GM04503 (cell line): Measurements from ENCODE around the gene FAM185A.
"Not testable (repeated sequence)": the region's sequence is repeated elsewhere in the genome, so short reads cannot be mapped to it uniquely, and the experiment has no call there.

ENCODE experiments used
- DNase-seq: peaks from one replicate; pipeline ENCODE4 v3.0.0-alpha.2; 2012; ENCODE audit warnings: low read depth

Gene FAM185A

DNA sequence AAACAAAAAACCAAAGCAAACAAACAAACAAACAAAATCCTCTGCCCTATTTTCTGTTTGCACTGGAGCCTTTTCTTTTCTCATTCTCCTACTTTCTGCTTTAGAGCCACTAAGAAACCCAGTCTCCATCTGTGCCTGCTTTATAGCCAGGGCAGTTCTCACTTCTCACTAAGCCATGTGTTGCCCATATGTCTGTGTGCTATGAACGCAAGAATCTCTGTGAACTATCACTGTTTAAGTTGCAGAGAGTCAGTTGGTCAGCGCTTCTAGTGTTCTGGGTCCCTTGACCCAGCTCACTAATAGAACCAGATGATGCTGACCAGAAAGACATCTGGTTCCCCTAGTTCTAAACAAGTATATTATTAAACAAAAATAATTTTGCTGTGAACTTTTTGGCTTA is 81.4 kb downstream of the FAM185A start:
- no peak for DNase-seq

DNA sequence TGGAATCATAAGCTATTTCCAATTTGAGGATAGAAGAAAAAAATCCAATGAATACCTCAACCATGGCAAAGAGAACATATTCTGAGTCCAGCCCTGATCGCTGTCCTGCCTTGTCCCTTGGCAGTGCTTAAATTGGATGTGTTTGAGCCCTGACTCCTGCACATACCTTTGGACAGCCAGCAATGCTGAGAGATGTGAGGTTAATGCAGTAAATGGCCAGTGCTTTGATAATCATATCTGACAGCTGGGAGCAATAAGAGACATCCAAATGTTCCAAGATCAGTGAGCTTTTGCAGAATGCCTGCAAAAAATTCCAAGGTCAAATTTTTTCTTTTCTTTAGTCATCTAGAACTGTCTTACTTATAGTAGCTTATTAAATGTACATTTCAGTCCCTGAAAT is 83.9 kb downstream of the FAM185A start:
- no peak for DNase-seq

DNA sequence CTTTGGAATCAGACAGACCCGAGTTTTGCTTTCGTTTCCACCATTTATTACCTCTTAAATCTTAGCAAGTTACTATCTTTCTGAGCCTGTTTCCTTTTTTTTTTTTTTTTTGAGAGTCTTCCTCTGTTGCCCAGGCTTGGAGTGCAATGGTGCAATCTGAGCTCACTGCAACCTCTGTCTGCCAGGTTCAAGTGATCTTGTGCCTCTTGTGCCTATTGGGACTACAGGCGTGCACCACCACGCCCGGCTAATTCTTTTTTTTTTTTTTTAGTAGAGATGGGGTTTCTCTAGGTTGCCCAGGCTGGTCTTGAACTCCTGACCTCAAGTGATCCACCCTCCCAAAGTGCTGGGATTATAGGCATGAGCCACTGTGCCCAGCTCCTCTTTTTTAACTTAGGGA is 84.5 kb downstream of the FAM185A start:
- no peak for DNase-seq

DNA sequence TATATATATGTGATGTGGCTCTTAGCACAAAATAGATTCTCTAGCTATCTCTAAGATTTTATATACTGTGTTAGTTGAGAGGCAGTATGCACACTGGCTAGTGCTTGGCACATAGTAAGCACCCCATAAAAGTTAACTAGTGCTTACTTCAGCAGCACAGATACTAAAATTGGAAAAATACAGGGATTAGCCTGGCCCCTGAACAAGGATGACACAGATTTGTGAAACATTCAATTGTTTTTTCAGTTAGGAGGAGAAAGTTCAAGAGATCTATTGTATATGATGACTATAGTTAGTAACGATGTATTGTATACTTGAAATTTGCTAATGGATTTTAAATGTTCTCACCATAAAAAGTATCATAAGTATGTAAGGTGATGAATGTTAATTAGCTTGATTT is 85.7 kb downstream of the FAM185A start:
- DNase-seq: no peak

DNA sequence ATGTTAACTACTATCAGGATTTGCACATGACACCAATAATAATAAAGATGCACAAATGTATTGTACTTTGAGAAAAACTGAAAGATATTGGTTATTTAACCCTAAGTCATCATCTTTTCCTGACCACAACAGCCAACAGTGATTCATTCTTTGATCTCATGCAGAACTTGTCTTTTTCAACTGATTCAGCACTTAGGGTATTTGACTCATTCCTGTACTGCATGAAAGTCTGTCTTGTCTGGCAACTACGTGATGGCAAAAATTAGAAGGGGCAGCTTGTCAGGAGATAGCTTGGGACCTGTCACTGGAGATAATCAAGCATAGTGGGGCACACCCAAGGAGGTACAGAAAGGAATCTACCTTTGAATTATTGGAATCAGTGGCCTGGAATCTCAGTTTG is 86.2 kb downstream of the FAM185A start:
- DNase-seq: peak; percentile 49

DNA sequence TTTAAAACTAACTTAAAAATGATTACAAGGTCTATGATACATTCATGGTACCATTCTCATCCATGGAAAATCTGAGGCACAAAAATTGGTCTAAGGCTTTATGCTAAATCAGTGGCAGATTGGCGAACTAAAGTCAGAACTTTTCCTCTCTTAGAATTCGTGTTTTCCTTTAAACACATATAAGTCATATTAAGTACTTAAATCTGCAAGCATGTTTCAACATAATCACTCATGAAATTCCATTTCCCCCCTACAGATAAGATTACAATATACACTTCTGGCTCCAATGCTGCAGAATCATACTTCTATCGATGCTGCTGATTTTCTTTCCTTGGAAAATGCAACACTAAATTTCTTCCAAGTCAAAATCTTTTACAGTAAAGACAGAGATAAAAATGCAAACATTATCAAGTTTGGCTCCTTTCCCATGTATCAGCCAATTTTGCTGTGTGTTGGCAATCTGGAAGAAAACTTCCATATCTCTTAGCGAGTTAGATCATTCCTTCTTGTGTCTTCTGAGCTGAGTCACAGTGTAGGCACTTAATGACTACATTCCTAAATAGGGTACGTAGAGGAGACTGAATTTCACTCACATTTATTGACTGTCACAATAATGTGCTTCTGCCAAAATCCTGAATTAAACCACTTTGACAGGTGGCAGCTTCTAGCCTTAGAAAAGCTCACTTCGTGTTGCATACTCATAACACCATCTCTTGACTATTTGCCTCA is 87.6 kb downstream of the FAM185A start:
- DNase-seq: peak; percentile 68

DNA sequence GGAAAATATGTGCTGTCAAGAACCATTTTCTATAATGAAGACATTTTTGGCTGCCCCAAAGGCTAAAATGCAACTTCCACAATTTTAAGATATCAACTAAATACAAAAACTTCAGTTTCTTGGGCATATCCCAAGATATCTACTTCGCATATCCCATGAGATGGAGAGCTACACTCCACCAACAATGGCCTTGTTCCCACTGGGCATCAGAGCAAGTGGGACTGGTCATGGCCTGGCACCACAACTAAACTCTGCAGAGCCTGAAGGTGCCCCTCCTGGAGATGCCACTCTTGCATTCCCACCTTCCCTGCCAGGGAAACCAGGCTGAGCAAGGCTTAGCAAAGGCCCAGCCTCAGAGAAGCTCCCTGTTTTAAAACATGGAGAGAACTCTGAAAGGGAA is 88.2 kb downstream of the FAM185A start:
- DNase-seq: no peak

DNA sequence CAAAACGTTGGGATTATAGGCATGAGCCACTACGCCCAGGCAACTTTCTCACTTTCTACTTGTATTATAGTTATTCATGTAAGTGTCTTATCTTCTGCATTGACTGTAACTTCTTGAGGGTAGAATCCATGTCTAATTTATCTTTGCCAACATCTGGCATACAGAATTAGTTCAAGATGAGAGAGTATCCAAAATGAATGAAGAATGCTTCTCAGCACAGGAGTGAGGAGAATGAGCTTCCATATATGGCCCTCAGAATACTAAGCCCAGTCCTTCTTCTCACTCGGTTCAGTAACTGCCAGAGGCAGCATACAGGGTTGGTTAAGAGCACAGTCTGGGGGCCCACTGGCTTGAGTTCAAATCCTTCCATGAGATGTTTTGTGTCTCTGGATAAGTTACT is 89.0 kb downstream of the FAM185A start:
- DNase-seq: no peak

DNA sequence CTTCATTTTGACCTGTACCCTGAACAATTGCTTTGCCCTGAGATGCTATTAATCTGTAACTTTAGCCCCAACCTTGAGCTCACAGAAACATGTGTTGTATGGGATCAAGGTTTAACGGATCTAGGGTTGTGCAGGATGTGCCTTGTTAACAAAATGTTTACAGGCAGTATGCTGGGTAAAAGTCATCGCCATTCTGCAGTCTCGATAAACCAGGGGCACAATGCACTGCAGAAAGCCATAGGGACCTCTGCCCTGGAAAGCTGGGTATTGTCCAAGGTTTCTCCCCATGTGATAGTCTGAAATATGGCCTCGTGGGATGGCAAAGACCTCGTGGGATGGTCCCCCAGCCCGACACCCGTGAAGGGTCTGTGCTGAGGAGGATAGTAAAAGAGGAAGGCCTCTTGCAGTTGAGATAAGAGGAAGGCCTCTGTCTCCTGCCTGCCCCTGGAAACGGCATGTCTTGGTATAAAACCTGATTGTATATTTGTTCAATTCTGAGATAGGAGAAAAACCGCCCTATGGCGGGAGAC is 89.8 kb downstream of the FAM185A start:
- DNase-seq: not testable (repeated sequence)

DNA sequence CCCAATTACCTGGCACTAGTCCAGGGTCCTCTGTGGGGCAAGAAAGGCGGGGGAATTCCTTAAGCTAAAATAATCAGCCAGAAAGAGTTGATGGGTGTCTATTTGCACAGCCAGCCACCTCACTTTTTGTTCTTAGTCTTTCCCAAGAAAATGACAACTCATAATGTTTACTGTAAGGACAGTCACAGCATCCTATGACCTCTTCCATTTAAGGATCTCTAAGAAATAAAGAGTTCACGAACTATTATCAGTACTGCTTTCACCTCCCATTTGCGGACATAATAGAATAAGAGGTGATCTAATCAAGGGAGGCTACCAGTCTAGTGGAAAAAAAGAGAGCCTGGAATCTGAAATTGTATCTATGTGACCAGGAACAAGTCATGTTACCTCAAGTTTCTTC is 91.6 kb downstream of the FAM185A start:
- no peak for DNase-seq

DNA sequence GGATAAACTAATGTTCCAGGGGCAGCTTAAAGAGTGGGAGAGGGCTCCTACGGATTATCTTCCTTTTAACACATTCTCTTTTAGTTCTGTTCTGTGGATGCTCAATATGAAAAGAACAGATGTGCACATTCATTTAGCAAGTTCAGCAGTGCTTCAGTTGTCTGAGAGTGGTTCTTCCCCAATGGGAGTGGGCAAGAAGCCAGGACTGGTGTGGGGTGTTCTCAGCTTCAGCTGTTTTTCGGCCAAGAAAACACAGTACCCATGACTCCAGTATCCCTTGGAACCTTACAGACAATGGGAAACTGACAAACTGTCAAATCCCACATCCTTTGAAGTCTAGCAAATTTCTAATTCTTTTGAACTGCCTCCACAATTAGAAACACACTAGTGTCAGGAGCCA is 92.5 kb downstream of the FAM185A start:
- no peak for DNase-seq

DNA sequence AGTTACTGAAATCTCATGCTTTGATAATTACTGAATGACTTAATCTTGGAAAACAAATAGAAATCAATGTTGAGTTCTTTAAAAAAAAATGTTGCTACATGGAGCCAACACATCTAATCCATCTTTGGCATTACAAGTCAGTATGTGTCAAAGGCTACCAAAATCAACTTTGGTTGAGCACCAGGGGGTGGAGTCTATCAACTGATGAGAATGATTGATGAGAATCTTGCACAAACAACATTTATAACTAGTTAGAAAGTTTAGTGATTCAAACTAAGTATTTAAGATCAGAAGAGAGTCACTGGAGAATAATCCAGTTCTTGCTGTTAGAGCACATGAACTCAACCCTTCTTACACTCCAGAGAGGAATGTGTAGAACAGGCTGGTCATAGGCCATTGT is 93.5 kb downstream of the FAM185A start:
- no peak for DNase-seq

DNA sequence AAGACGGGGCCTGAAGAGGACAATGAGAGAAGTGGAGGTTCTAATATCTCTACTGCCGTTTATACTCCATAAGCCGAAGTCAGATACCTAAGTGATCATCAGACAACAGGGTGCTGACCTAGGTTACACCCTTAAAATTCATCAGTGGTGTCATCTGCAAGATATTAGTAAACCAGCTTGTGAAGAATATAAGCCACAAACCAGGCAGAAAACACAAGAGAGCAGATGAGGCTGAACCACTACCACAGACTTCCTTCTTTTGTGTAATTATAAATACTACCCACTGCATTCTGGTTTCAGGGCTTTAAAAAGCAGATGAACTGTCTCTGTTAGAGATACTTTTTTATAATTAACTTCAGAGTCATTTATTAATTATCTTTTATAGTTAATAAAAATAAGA is 95.1 kb downstream of the FAM185A start:
- DNase-seq: no peak

DNA sequence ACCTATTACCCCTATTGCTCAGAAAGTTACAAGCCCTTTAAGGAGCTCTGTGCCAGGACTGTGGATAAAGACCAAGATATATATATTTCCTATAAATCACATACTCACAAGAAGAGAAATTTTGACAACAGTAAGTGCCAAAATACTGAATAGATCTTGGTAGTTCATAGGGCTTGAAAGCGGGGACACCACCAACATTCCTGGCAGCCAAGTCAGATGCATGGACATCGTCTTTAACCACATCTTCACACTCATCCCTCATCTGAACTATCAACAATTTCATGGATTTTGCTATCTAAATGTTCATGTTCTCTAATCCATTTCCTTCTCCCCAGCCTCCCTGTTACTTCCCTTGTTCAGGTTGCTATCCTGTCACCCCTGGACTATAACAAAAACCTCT is 96.5 kb downstream of the FAM185A start:
- DNase-seq: no peak

DNA sequence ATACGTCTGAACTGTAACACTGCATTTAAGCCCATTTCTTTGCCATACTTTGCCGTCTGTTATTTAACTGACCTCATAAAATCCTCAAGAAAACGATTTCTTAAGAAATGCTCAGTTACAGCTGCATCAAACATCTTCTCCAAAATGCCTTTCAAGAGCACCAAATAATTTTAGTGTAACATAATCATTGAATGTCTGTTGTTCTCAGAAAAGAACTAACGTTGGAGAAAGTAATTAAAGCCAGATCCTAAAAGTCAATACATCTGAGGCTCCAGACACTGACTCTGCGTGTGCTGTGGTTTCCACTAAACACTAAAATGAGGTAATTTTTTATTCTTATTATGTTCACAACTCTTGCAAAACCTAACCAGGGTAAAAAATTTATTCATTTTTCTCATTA is 100.3 kb downstream of the FAM185A start:
- peak; percentile 65 for DNase-seq

DNA sequence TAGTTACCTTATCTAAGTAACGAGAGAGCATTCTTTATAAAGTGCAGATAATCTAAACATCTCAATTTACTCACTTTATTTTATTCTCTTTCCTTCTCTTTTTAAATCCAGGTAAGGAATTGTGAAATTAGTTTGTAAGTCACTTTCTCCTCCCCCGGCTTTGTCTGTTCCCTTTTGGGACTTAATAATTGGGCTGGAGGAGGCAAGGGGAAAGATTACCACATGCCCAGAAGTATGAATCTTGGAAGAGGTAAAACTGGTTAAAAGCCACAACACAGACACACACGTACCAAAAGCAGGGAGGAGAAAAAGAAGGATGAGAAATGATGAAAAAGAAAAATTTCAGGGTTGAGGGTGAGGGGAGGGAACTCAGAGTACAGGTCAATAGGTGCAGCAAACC is 100.7 kb downstream of the FAM185A start:
- DNase-seq: no peak

DNA sequence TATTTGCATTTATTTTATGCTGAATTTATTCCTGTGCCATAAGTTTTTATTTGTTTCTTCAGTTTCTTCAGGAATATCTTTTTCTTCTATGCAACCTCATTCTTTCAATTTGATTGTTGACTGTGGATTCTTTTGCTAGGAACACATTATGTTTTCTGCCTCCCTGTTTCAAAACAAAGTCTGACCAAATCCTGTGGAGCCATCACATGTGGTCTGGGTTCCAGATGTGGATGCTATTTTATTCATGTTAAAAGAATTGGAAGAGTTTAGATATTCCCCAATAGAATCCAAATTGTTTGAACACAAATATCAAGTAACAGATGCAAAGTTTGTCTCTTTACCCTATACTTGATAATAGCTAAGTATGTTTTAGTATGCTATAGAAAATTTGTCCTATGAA is 107.2 kb downstream of the FAM185A start:
- no peak for DNase-seq
